ENCODE results near the gene NEMP1. TPM values are rescaled to one million over a fixed set of nuclear protein-coding genes. Genes with fewer than 3 reads are reported as not detected.
A peak's percentile ranks its signal among the peaks of the same experiment; 100 is the strongest.
"Not testable (repeated sequence)": the region's sequence is repeated elsewhere in the genome, so short reads cannot be mapped to it uniquely, and the experiment has no call there.

The NEMP1 gene
- total RNA-seq, 1 donor from 2014 or later, result 11.0 TPM

- H3K36me3 ChIP-seq (ENCODE audit: control insufficient read depth in 3 of 3, insufficient read depth in 3 of 3, low read length in 3 of 3), result peaks cover under 1 to 6% (median 4%) of the 10 kb centered on the region in 3 donors
- peaks cover 27 to 34% (median 32%) of the 10 kb centered on the region in 3 donors for H3K4me1 ChIP-seq (ENCODE audit: control insufficient read depth in 3 of 3, insufficient read depth in 3 of 3, low read length in 3 of 3)
- H3K27ac ChIP-seq (ENCODE audit: low read depth, low read length), result peak overlapping the region; percentile 97
Observed at GRCh38 chr12:57086493-57087009, 8.0 kb upstream of the NEMP1 start.

GRCh38 chr12:57085999-57086492 is 7.5 kb upstream of the NEMP1 start:
- Histone ChIP-seq H3K9me3 (ENCODE audit: control insufficient read depth in 3 of 3, low read length in 3 of 3) (no peaks in the 10 kb centered on the region), H3K4me1 (ENCODE audit: control insufficient read depth in 3 of 3, insufficient read depth in 3 of 3, low read length in 3 of 3) (peaks cover 23 to 30% (median 28%) of the 10 kb centered on the region in 3 donors), H3K27ac (ENCODE audit: low read depth, low read length) (peak overlapping the region; percentile 97), H3K27me3 (ENCODE audit: control insufficient read depth in 3 of 3, insufficient read depth in 3 of 3, low read length in 3 of 3) (no peaks in the 10 kb centered on the region), H3K9ac (ENCODE audit: low read depth in 1 of 3, low read length in 3 of 3) (peak overlapping the region; percentile 40 to 92 (median 90)), H3K36me3 (ENCODE audit: control insufficient read depth in 3 of 3, insufficient read depth in 3 of 3, low read length in 3 of 3) (peaks cover 0 to 2% (median under 1%) of the 10 kb centered on the region in 3 donors), H3K4me3 (ENCODE audit: low read length in 3 of 3) (peak overlapping the region; percentile 24 to 85 (median 32))

More at GRCh38 chr12:57086493-57087009, 8.0 kb upstream of the NEMP1 start:
- Histone ChIP-seq H3K9ac (ENCODE audit: low read depth in 1 of 3, low read length in 3 of 3) (peak overlapping the region; percentile 86 to 92 (median 90)), H3K4me3 (ENCODE audit: low read length in 3 of 3) (peak overlapping the region; percentile 81 to 86 (median 85)), H3K27me3 (ENCODE audit: control insufficient read depth in 3 of 3, insufficient read depth in 3 of 3, low read length in 3 of 3) (no peaks in the 10 kb centered on the region), H3K9me3 (ENCODE audit: control insufficient read depth in 3 of 3, low read length in 3 of 3) (no peaks in the 10 kb centered on the region)

GRCh38 chr12:57080855-57081254 is 2.3 kb upstream of the NEMP1 start:
- Histone ChIP-seq H3K4me3 (ENCODE audit: low read length in 3 of 3) (no peak overlapping the region), H3K36me3 (ENCODE audit: control insufficient read depth in 3 of 3, insufficient read depth in 3 of 3, low read length in 3 of 3) (no peaks in the 10 kb centered on the region), H3K4me1 (ENCODE audit: control insufficient read depth in 3 of 3, insufficient read depth in 3 of 3, low read length in 3 of 3) (peaks cover 7 to 14% (median 14%) of the 10 kb centered on the region in 3 donors), H3K27me3 (ENCODE audit: control insufficient read depth in 3 of 3, insufficient read depth in 3 of 3, low read length in 3 of 3) (no peaks in the 10 kb centered on the region), H3K9ac (ENCODE audit: low read depth in 1 of 3, low read length in 3 of 3) (no peak overlapping the region), H3K9me3 (ENCODE audit: control insufficient read depth in 3 of 3, low read length in 3 of 3) (no peaks in the 10 kb centered on the region), H3K27ac (ENCODE audit: low read depth, low read length) (no peak overlapping the region)

DNA sequence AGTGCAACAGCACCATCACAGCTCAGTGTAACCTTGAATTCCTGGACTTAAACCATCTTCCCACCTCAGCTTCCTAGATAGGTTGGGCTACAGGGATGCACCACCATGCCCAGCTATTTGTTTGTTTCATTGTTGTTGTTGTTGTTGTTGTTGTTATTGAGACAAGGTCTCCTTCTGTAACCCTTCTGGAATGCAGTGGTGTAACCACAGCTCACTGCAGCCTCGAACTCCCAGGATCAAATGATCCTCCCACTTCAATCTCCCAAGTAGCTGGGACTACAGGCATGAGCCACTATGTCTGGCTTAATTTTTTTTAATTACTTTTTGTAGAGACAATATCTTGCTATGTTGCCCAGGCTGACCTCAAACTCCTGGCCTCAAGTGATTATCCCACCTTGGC is 1.2 kb upstream of the NEMP1 start:
- Histone ChIP-seq H3K27me3 (ENCODE audit: control insufficient read depth in 3 of 3, insufficient read depth in 3 of 3, low read length in 3 of 3) (no peaks in the 10 kb centered on the region), H3K9me3 (ENCODE audit: control insufficient read depth in 3 of 3, low read length in 3 of 3) (no peaks in the 10 kb centered on the region), H3K9ac (ENCODE audit: low read depth in 1 of 3, low read length in 3 of 3) (peak overlapping the region in 1 of 3 donors; percentile 23), H3K4me1 (ENCODE audit: control insufficient read depth in 3 of 3, insufficient read depth in 3 of 3, low read length in 3 of 3) (peaks cover 5 to 14% (median 12%) of the 10 kb centered on the region in 3 donors), H3K4me3 (ENCODE audit: low read length in 3 of 3) (no peak overlapping the region), H3K36me3 (ENCODE audit: control insufficient read depth in 3 of 3, insufficient read depth in 3 of 3, low read length in 3 of 3) (no peaks in the 10 kb centered on the region), H3K27ac (ENCODE audit: low read depth, low read length) (peak overlapping the region; percentile 87)

GRCh38 chr12:57073566-57074450 is 4.8 kb downstream of the NEMP1 start:
- Histone ChIP-seq H3K36me3 (ENCODE audit: control insufficient read depth in 3 of 3, insufficient read depth in 3 of 3, low read length in 3 of 3) (peaks cover 0 to 16% (median 10%) of the 10 kb centered on the region in 3 donors), H3K4me1 (ENCODE audit: control insufficient read depth in 3 of 3, insufficient read depth in 3 of 3, low read length in 3 of 3) (peaks cover 5 to 12% (median 9%) of the 10 kb centered on the region in 3 donors)
- not testable (repeated sequence) for H3K9ac ChIP-seq (ENCODE audit: low read depth in 1 of 3, low read length in 3 of 3); H3K27ac ChIP-seq (ENCODE audit: low read depth, low read length); H3K27me3 ChIP-seq (ENCODE audit: control insufficient read depth in 3 of 3, insufficient read depth in 3 of 3, low read length in 3 of 3); H3K4me3 ChIP-seq (ENCODE audit: low read length in 3 of 3); H3K9me3 ChIP-seq (ENCODE audit: control insufficient read depth in 3 of 3, low read length in 3 of 3)

DNA sequence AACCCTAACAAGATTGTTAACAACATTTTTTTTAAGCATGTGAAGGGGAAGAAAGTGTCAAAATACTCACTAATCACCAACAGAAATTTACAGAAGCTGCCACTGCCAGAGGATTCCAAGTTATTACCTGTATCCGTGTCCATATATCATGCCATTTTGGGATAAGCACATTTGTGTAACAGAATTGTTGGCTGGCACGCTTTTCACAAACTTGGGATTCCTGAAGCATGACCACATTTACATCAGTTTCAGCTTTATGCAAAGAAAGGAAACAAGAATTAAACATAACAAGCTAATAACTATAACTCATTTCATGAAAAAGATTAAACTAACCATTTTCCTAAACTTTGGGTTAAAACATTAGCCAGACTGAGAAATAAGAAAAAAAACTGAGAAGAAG is 5.9 kb downstream of the NEMP1 start:
- no peak overlapping the region for H3K4me3 ChIP-seq (ENCODE audit: low read length in 3 of 3)
- no peaks in the 10 kb centered on the region for H3K9me3 ChIP-seq (ENCODE audit: control insufficient read depth in 3 of 3, low read length in 3 of 3)
- peaks cover 0 to 16% (median 12%) of the 10 kb centered on the region in 3 donors for H3K36me3 ChIP-seq (ENCODE audit: control insufficient read depth in 3 of 3, insufficient read depth in 3 of 3, low read length in 3 of 3)
- H3K27ac ChIP-seq (ENCODE audit: low read depth, low read length), result no peak overlapping the region
- H3K27me3 ChIP-seq (ENCODE audit: control insufficient read depth in 3 of 3, insufficient read depth in 3 of 3, low read length in 3 of 3), result no peaks in the 10 kb centered on the region
- H3K4me1 ChIP-seq (ENCODE audit: control insufficient read depth in 3 of 3, insufficient read depth in 3 of 3, low read length in 3 of 3), result peaks cover 0 to 6% (median 3%) of the 10 kb centered on the region in 3 donors
- no peak overlapping the region for H3K9ac ChIP-seq (ENCODE audit: low read depth in 1 of 3, low read length in 3 of 3)

DNA sequence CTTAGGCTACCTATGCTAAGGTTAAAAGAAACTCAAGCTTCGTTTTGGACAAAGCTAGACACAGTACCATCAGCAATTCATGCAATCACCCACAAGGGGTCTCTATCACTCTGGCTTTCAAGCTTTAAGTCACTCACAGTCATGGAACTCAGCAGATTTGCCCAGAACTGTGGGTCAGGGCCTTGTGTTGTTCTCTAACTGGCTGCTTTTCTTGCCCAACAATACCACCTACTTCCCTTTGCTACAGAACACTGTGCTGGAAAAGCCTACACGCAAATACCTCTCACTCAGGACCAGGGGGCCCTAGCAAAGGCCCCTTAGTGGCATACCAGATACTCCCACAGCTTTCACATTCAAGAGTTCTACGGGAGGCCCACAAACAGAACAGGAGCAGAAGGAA is 9.1 kb downstream of the NEMP1 start:
- Histone ChIP-seq H3K36me3 (ENCODE audit: control insufficient read depth in 3 of 3, insufficient read depth in 3 of 3, low read length in 3 of 3) (peaks cover 0 to 16% (median 12%) of the 10 kb centered on the region in 3 donors), H3K4me3 (ENCODE audit: low read length in 3 of 3) (no peak overlapping the region), H3K9me3 (ENCODE audit: control insufficient read depth in 3 of 3, low read length in 3 of 3) (no peaks in the 10 kb centered on the region), H3K9ac (ENCODE audit: low read depth in 1 of 3, low read length in 3 of 3) (peak overlapping the region in 1 of 3 donors; percentile 45), H3K27me3 (ENCODE audit: control insufficient read depth in 3 of 3, insufficient read depth in 3 of 3, low read length in 3 of 3) (no peaks in the 10 kb centered on the region), H3K4me1 (ENCODE audit: control insufficient read depth in 3 of 3, insufficient read depth in 3 of 3, low read length in 3 of 3) (peaks cover 0 to 5% (median 3%) of the 10 kb centered on the region in 3 donors), H3K27ac (ENCODE audit: low read depth, low read length) (no peak overlapping the region)

- Histone ChIP-seq H3K9ac (ENCODE audit: low read depth in 1 of 3, low read length in 3 of 3) (no peak overlapping the region), H3K36me3 (ENCODE audit: control insufficient read depth in 3 of 3, insufficient read depth in 3 of 3, low read length in 3 of 3) (peaks cover 0 to 13% (median 5%) of the 10 kb centered on the region in 3 donors), H3K4me1 (ENCODE audit: control insufficient read depth in 3 of 3, insufficient read depth in 3 of 3, low read length in 3 of 3) (peaks cover 0 to 5% (median 3%) of the 10 kb centered on the region in 3 donors), H3K4me3 (ENCODE audit: low read length in 3 of 3) (no peak overlapping the region), H3K9me3 (ENCODE audit: control insufficient read depth in 3 of 3, low read length in 3 of 3) (no peaks in the 10 kb centered on the region), H3K27ac (ENCODE audit: low read depth, low read length) (no peak overlapping the region), H3K27me3 (ENCODE audit: control insufficient read depth in 3 of 3, insufficient read depth in 3 of 3, low read length in 3 of 3) (no peaks in the 10 kb centered on the region)
Observed at GRCh38 chr12:57066245-57066644, 12.3 kb downstream of the NEMP1 start.

GRCh38 chr12:57063991-57064685 is 14.5 kb downstream of the NEMP1 start:
- H3K9ac ChIP-seq (ENCODE audit: low read depth in 1 of 3, low read length in 3 of 3), result no peak overlapping the region
- H3K4me3 ChIP-seq (ENCODE audit: low read length in 3 of 3), result no peak overlapping the region
- peaks cover 5 to 17% (median 13%) of the 10 kb centered on the region in 3 donors for H3K36me3 ChIP-seq (ENCODE audit: control insufficient read depth in 3 of 3, insufficient read depth in 3 of 3, low read length in 3 of 3)
- H3K4me1 ChIP-seq (ENCODE audit: control insufficient read depth in 3 of 3, insufficient read depth in 3 of 3, low read length in 3 of 3), result no peaks in the 10 kb centered on the region
- no peaks in the 10 kb centered on the region for H3K27me3 ChIP-seq (ENCODE audit: control insufficient read depth in 3 of 3, insufficient read depth in 3 of 3, low read length in 3 of 3)
- no peaks in the 10 kb centered on the region for H3K9me3 ChIP-seq (ENCODE audit: control insufficient read depth in 3 of 3, low read length in 3 of 3)
- H3K27ac ChIP-seq (ENCODE audit: low read depth, low read length), result no peak overlapping the region
